ENCODE results near the gene COX7B. TPM values are rescaled to one million over a fixed set of nuclear protein-coding genes. Genes with fewer than 3 reads are reported as not detected.
"Not testable (repeated sequence)": the region's sequence is repeated elsewhere in the genome, so short reads cannot be mapped to it uniquely, and the experiment has no call there.

COX7B gene
- total RNA-seq, 1 donor from 2014 or later: 345 TPM

GRCh38 chrX:77945031-77945430 is 45.8 kb downstream of the COX7B start:
- DNase-seq (ENCODE audit: extremely low read depth, low read depth, low spot score): not testable (repeated sequence)

GRCh38 chrX:77945910-77946545 is 46.8 kb downstream of the COX7B start:
- DNase-seq (ENCODE audit: extremely low read depth, low read depth, low spot score): no peak

- no peak for DNase-seq (ENCODE audit: extremely low read depth, low read depth, low spot score)
These were observed 47.3 kb downstream of the COX7B start for GRCh38 chrX:77946571-77946970.

- DNase-seq (ENCODE audit: extremely low read depth, low read depth, low spot score): no peak
These were observed 50.6 kb downstream of the COX7B start for GRCh38 chrX:77949840-77950239.

GRCh38 chrX:77952173-77952572 is 52.9 kb downstream of the COX7B start:
- no peak for DNase-seq (ENCODE audit: extremely low read depth, low read depth, low spot score)

- DNase-seq (ENCODE audit: extremely low read depth, low read depth, low spot score): no peak
These were observed 54.0 kb downstream of the COX7B start for GRCh38 chrX:77953302-77953701.

- no peak for DNase-seq (ENCODE audit: extremely low read depth, low read depth, low spot score)
These were observed 54.4 kb downstream of the COX7B start for GRCh38 chrX:77953708-77954107.

Other genes with a start within 250 kb of the COX7B start
- 47.9 and 70.9 TPM in 2 replicates for gene ATRX, start 113.3 kb upstream of the COX7B start, total RNA-seq
- gene MAGT1, start 4.0 kb upstream of the COX7B start, total RNA-seq: 60.8 and 73.9 TPM in 2 replicates
- 7.1 and 7.9 TPM in 2 replicates for gene ATP7A, start 11.2 kb downstream of the COX7B start, total RNA-seq
- gene PGAM4, start 70.2 kb downstream of the COX7B start, total RNA-seq: 1.1 TPM in 1 of 2 replicates, not detected in the other
- 295 and 310 TPM in 2 replicates for gene PGK1, start 204.8 kb downstream of the COX7B start, total RNA-seq
- gene TAF9B, start 240.2 kb downstream of the COX7B start, total RNA-seq: 11.8 and 18.6 TPM in 2 replicates